ENCODE data around the gene GPATCH4. TPM values are rescaled to one million over a fixed set of nuclear protein-coding genes. Genes with fewer than 3 reads are reported as not detected.

GPATCH4 gene
- total and polyA plus RNA-seq, 2 donors (not counting 1 experiment from before 2014, with no cell fraction given), result 12.2 to 23.6 TPM

- H3K4me2 ChIP-seq (ENCODE audit: extremely low read depth, insufficient read depth, low read length), result no peak overlapping the region
- H3K4me1 ChIP-seq (ENCODE audit: control insufficient read depth, extremely low read depth, insufficient read depth, low read length), result peaks cover 5% of the 10 kb centered on the region
- peaks cover 21% of the 10 kb centered on the region for H3K36me3 ChIP-seq (ENCODE audit: control insufficient read depth, insufficient read depth, low read length)
- H3K27me3 ChIP-seq (ENCODE audit: control insufficient read depth, insufficient read depth, low read length), result no peaks in the 10 kb centered on the region
- TF ChIP-seq CTCF (conservative IDR thresholded peaks at IDR 0.05 in 1 of 2, IDR thresholded peaks at IDR 0.05 in 1 of 2; ENCODE audit: low read depth in 1 of 2, low read length in 2 of 2), result no peak
- TF ChIP-seq EZH2 (IDR thresholded peaks at IDR 0.05; ENCODE audit: low read length, missing control alignments), result no peak
- no peak overlapping the region for H3K4me3 ChIP-seq (replicated peaks in 1 of 4; ENCODE audit: control extremely low read depth in 1 of 4, insufficient read depth in 1 of 4, low read depth in 3 of 4, low read length in 4 of 4)
- H3K9ac ChIP-seq (ENCODE audit: insufficient read depth, low read length), result no peak overlapping the region
- peaks cover 16% of the 10 kb centered on the region for H3K79me2 ChIP-seq (ENCODE audit: control insufficient read depth, insufficient read depth, low read length)
- no peaks in the 10 kb centered on the region for H3K9me3 ChIP-seq (ENCODE audit: control insufficient read depth, insufficient read depth, low read depth, low read length)
- DNase-seq (ENCODE audit: low read depth in 2 of 2), result no peak
- H3K27ac ChIP-seq (ENCODE audit: insufficient read depth, low read length), result no peak overlapping the region
- H2AFZ ChIP-seq (ENCODE audit: low read length), result no peak overlapping the region
- no peaks in the 10 kb centered on the region for H4K20me1 ChIP-seq (ENCODE audit: control insufficient read depth, extremely low read depth, insufficient read depth, low read length)
Measured at GRCh38 chr1:156566436-156566835, 34.8 kb downstream of the GPATCH4 start.

GRCh38 chr1:156565519-156565918 is 35.8 kb downstream of the GPATCH4 start:
- H3K36me3 ChIP-seq (ENCODE audit: control insufficient read depth, insufficient read depth, low read length), result peaks cover 22% of the 10 kb centered on the region
- no peak overlapping the region for H3K9ac ChIP-seq (ENCODE audit: insufficient read depth, low read length)
- H3K4me3 ChIP-seq (replicated peaks in 1 of 4; ENCODE audit: control extremely low read depth in 1 of 4, insufficient read depth in 1 of 4, low read depth in 3 of 4, low read length in 4 of 4), result no peak overlapping the region
- DNase-seq (ENCODE audit: low read depth in 2 of 2), result no peak
- no peaks in the 10 kb centered on the region for H3K27me3 ChIP-seq (ENCODE audit: control insufficient read depth, insufficient read depth, low read length)
- H3K79me2 ChIP-seq (ENCODE audit: control insufficient read depth, insufficient read depth, low read length), result peaks cover 12% of the 10 kb centered on the region
- H3K4me2 ChIP-seq (ENCODE audit: extremely low read depth, insufficient read depth, low read length), result no peak overlapping the region
- H3K27ac ChIP-seq (ENCODE audit: insufficient read depth, low read length), result no peak overlapping the region
- no peak overlapping the region for H2AFZ ChIP-seq (ENCODE audit: low read length)
- no peaks in the 10 kb centered on the region for H3K9me3 ChIP-seq (ENCODE audit: control insufficient read depth, insufficient read depth, low read depth, low read length)
- H4K20me1 ChIP-seq (ENCODE audit: control insufficient read depth, extremely low read depth, insufficient read depth, low read length), result no peaks in the 10 kb centered on the region
- no peak for TF ChIP-seq EZH2 (IDR thresholded peaks at IDR 0.05; ENCODE audit: low read length, missing control alignments)
- TF ChIP-seq CTCF (conservative IDR thresholded peaks at IDR 0.05 in 1 of 2, IDR thresholded peaks at IDR 0.05 in 1 of 2; ENCODE audit: low read depth in 1 of 2, low read length in 2 of 2), result no peak
- H3K4me1 ChIP-seq (ENCODE audit: control insufficient read depth, extremely low read depth, insufficient read depth, low read length), result peaks cover 1% of the 10 kb centered on the region

GRCh38 chr1:156560585-156561163 is 40.6 kb downstream of the GPATCH4 start:
- Histone ChIP-seq H3K27me3 (ENCODE audit: control insufficient read depth, insufficient read depth, low read length) (no peaks in the 10 kb centered on the region), H3K79me2 (ENCODE audit: control insufficient read depth, insufficient read depth, low read length) (no peaks in the 10 kb centered on the region), H3K9me3 (ENCODE audit: control insufficient read depth, insufficient read depth, low read depth, low read length) (no peaks in the 10 kb centered on the region)

More at GRCh38 chr1:156560585-156561163, 40.6 kb downstream of the GPATCH4 start:
- Histone ChIP-seq H4K20me1 (ENCODE audit: control insufficient read depth, extremely low read depth, insufficient read depth, low read length) (no peaks in the 10 kb centered on the region), H3K36me3 (ENCODE audit: control insufficient read depth, insufficient read depth, low read length) (peaks cover 32% of the 10 kb centered on the region), H2AFZ (ENCODE audit: low read length) (no peak overlapping the region), H3K9ac (ENCODE audit: insufficient read depth, low read length) (no peak overlapping the region), H3K4me3 (replicated peaks in 1 of 4; ENCODE audit: control extremely low read depth in 1 of 4, insufficient read depth in 1 of 4, low read depth in 3 of 4, low read length in 4 of 4) (no peak overlapping the region), H3K4me1 (ENCODE audit: control insufficient read depth, extremely low read depth, insufficient read depth, low read length) (no peaks in the 10 kb centered on the region), H3K27ac (ENCODE audit: insufficient read depth, low read length) (no peak overlapping the region), H3K4me2 (ENCODE audit: extremely low read depth, insufficient read depth, low read length) (no peak overlapping the region)
- TF ChIP-seq EZH2 (IDR thresholded peaks at IDR 0.05; ENCODE audit: low read length, missing control alignments) (no peak), CTCF (conservative IDR thresholded peaks at IDR 0.05 in 1 of 2, IDR thresholded peaks at IDR 0.05 in 1 of 2; ENCODE audit: low read depth in 1 of 2, low read length in 2 of 2) (no peak)
- no peak for DNase-seq (ENCODE audit: low read depth in 2 of 2)
